Naive B cell (primary cell): ENCODE results near the gene ZNF516. TPM values are rescaled to one million over a fixed set of nuclear protein-coding genes. Genes with fewer than 3 reads are reported as not detected.

ENCODE experiments used
- ATAC-seq, 2 donors: fragments of 150-1000 bp; cut with Tn5 transposase; 2 replicates each; pipeline ENCODE4 v1.10.0; 2021; ENCODE audit warnings: low read depth in 2 of 2, mild to moderate bottlenecking in 2 of 2, moderate library complexity in 2 of 2
- DNase-seq: peaks from one replicate; pipeline ENCODE4 v3.0.0; 2022
- H3K27ac Mint-ChIP-seq, 6 donors: one replicate each; pipeline ENCODE4 v1.8.0; 2020 to 2022; ENCODE audit warnings: mild to moderate bottlenecking in 6 of 6, mixed read lengths in 6 of 6, moderate library complexity in 5 of 6, inconsistent platforms in 2 of 6
- H3K27me3 Mint-ChIP-seq, 3 donors: one replicate each; pipeline ENCODE4 v1.8.0; 2021 to 2022; ENCODE audit warnings: mixed read lengths in 3 of 3, mild to moderate bottlenecking in 1 of 3
- H3K36me3 Mint-ChIP-seq, 2 donors: one replicate each; pipeline ENCODE4 v1.8.0; 2020 to 2022; ENCODE audit warnings: mixed read lengths in 2 of 2, inconsistent platforms in 1 of 2, mild to moderate bottlenecking in 1 of 2
- H3K4me1 Mint-ChIP-seq, 3 donors: one replicate each; pipeline ENCODE4 v1.8.0; 2020 to 2022; ENCODE audit warnings: mixed read lengths in 3 of 3, inconsistent platforms in 1 of 3, mild to moderate bottlenecking in 1 of 3, moderate library complexity in 1 of 3
- H3K4me3 Mint-ChIP-seq, 8 donors: one replicate each; pipeline ENCODE4 v1.8.0; 2020 to 2022; ENCODE audit warnings: mild to moderate bottlenecking in 8 of 8, mixed read lengths in 8 of 8, moderate library complexity in 8 of 8, inconsistent platforms in 2 of 8
- H3K9me3 Mint-ChIP-seq, 7 donors: one replicate each; pipeline ENCODE4 v1.8.0; 2020 to 2022; ENCODE audit warnings: mixed read lengths in 7 of 7, mild to moderate bottlenecking in 5 of 7, inconsistent platforms in 2 of 7, moderate library complexity in 1 of 7
- polyA plus RNA-seq, 6 donors: library from polyadenylated mRNA; unstranded; fragments of 300-500 nt; fragmentation: Illumina TruSeq; gene quantifications; one replicate each; pipeline ENCODE4 v1.2.3, GENCODE V29; 2021; ENCODE audit warnings: low read depth in 6 of 6

The ZNF516 gene
- polyA plus RNA-seq, 6 donors from 2014 or later: 1.7 to 7.5 (median 4.8) TPM

DNA sequence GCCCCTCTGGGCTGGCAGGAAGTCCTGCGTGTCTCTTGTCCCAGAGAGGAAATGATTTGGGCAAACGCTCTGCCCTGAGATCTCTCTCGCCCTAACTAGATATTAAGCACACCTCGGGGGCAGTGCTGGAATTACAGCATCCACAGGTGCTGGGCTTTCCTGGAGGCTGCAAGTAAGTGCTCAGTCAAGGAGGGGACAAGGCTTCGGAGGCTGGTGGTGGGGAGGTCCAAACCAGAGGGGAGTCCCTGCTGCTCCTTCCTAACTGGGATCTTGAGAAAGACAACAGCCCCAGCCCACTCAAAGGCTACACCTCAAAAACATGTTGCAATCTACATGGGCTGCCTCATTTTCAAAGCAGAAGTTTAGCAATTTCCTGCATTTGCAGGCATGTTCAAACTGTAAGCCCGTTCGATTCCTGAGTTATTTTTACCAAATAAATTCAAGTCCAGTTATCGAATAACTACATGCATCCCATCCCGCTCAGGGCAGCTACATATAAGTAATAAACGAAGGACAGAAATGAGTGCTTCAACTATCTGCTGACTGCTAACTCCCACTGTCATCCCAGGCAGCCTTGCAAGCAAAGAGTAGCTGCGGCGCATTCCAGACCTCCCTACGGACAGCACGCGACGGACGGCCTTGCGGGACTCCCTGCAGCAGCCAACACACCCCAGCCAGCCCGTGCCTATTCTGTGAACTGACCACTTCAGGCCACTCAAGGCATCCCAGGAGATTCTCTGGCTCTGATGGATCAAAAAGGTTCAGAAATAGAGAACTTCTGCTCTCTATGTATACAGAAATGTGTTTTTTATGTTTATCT, 27.5 kb downstream of the ZNF516 start:
- Mint-ChIP-seq H3K27me3 (no peaks in the 10 kb centered on the region), H3K27ac (peak overlapping the region in 5 of 6 donors; percentile 27 to 92 (median 74)), H3K4me3 (peak overlapping the region; percentile 60 to 90 (median 81)), H3K4me1 (peaks cover 28 to 52% (median 47%) of the 10 kb centered on the region in 3 donors), H3K36me3 (peaks cover 0 to 6% of the 10 kb centered on the region in 2 donors), H3K9me3 (no peaks in the 10 kb centered on the region)
- ATAC-seq (peak; percentile 41 to 49), DNase-seq (no peak)

DNA sequence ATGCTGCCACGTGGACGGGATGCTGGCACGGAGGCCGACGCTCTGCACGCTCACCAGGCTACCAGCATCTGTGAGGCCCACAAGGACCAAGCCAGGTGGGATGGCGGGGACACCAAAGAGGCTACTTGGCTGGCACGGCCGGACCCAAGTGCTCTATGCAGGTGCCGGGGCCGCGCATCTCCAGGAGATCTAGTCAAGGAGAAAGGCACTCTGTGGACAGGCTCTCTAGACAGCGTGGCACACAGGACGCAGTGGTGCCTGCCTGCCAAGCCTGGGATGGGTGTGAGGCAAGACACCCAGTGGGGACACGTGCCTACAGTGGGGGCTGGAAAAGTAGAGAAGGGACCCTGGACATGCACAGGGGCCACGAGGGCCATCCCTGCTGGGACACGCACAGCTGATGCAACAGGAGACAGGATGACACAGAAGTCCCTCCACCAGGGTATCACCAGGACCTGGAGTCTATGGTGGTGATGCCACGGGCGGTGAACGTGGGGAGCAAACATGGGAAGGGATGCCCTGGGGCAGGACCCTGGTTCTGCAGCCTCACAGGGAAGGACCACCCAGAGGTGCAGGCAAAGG, 28.5 kb downstream of the ZNF516 start:
- H3K36me3 Mint-ChIP-seq: peaks cover 0 to 12% of the 10 kb centered on the region in 2 donors
- H3K9me3 Mint-ChIP-seq: no peaks in the 10 kb centered on the region
- DNase-seq: no peak
- H3K4me1 Mint-ChIP-seq: peaks cover 21 to 46% (median 43%) of the 10 kb centered on the region in 3 donors
- H3K4me3 Mint-ChIP-seq: peak overlapping the region in 7 of 8 donors; percentile 60 to 80 (median 67)
- H3K27ac Mint-ChIP-seq: peak overlapping the region in 3 of 6 donors; percentile 27 to 80 (median 62)
- no peaks in the 10 kb centered on the region for H3K27me3 Mint-ChIP-seq
- ATAC-seq: no peak

DNA sequence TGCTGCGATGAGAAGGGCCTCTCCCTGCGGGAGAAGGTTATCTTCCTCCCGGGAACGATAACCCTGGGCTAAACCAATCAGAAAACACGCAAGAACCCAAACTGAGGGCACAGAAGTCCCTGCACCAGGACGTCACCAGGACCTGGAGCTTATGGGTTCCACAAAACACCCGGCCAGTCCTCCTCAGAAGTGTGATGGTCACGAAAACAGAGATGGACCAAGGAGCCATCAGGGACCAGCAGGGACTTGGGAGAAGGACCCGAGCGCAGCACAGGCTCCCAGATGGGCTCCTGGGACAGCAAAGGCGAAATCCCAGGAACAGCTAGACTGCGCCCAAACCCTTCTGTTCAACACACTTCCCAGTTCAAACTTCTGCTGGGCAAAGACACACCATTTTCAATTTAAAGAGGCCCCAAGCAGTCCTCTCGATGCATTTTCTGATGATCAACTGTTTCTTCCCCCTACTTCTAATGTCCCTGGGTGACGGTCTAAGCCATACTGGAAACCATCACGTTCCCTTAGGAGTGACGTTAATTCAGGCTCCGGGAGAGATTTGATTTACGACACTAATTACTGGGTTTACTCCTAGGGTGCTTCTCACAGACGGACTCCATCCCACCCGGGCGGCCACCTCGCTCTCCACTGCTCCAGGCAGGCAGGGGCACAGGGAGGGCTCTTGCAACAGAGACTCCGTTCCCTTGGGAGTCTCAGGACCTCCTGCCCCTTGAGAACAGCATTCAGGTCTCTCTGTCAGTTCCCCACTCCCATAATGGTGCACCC, 29.2 kb downstream of the ZNF516 start:
- ATAC-seq: no peak
- Mint-ChIP-seq H3K4me1 (peaks cover 21 to 46% (median 39%) of the 10 kb centered on the region in 3 donors), H3K36me3 (peaks cover 0 to 6% of the 10 kb centered on the region in 2 donors), H3K9me3 (no peaks in the 10 kb centered on the region), H3K27ac (peak overlapping the region in 4 of 6 donors; percentile 62 to 80 (median 78)), H3K27me3 (no peaks in the 10 kb centered on the region), H3K4me3 (peak overlapping the region in 3 of 8 donors; percentile 36 to 73 (median 43))
- no peak for DNase-seq

DNA sequence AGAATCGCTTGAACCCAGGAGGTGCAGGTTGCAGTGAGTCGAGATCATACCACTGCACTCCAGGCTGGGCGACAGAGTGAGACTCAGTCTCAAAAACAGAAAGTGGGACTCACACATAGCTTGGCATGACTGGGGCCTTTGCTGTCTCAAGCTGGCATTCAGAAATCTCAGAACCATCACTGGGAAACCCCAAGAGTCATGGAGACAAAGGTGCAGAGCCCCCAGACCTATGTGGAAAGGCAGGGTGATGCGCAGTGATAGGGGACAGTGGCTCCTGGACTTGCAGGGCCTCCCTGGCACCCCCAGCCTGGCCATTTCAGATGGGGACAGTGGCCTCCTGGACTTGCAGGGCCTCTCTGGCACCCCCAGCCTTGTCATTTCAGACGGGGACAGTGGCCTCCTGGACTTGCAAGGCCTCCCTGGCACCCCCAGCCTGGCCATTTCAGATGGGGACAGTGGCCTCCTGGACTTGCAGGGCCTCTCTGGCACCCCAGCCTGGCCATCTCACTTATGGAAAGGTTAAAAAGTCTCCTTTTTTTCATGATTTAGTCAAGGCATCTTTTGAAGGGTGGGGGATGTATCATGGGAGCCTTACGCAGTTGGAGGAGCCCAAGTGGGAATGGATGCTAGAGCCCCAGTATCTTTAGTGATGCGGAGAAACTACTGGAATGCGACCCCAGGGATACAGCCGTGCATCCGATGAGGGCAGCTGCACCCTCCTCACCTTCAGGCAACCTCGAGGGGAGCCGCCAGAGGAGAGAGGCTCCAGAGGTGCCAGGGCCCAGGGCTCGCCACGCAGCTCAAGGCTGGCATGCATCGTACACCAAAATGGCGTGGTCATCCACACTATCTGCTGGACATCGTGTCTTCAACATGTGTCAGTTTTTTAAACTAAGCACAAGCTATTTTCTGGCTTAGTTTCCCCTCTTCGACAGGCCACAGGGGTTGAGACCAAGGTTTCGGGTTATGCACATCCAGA, 30.5 kb downstream of the ZNF516 start:
- ATAC-seq (no peak), DNase-seq (no peak)
- H3K4me1 Mint-ChIP-seq: peaks cover 21 to 46% (median 39%) of the 10 kb centered on the region in 3 donors
- no peak overlapping the region for H3K4me3 Mint-ChIP-seq
- H3K27me3 Mint-ChIP-seq: no peaks in the 10 kb centered on the region
- no peak overlapping the region for H3K27ac Mint-ChIP-seq
- H3K36me3 Mint-ChIP-seq: peaks cover 0 to 11% of the 10 kb centered on the region in 2 donors
- no peaks in the 10 kb centered on the region for H3K9me3 Mint-ChIP-seq

DNA sequence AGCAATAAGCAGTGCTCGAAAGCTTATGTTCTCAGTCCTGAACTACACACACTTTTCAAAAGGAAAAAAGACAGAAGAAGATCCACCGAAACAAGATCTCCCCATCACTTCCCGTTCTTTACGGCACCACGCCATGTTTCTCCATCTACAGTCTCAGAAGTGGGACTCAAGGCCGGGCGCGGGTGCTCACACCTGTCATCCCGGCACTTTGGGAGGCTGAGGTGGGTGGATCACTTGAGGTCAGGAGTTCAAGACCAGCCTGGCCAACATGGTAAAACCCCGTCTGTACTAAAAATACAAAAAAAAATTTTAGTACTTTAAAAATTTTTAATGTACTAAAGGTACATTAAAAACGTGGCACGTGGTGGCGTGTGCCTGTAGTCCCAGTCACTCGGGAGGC, 31.2 kb downstream of the ZNF516 start:
- DNase-seq (no peak), ATAC-seq (no peak)
- H3K27me3 Mint-ChIP-seq: no peaks in the 10 kb centered on the region
- no peak overlapping the region for H3K4me3 Mint-ChIP-seq
- peaks cover 0 to 11% of the 10 kb centered on the region in 2 donors for H3K36me3 Mint-ChIP-seq
- peaks cover 20 to 44% (median 38%) of the 10 kb centered on the region in 3 donors for H3K4me1 Mint-ChIP-seq
- H3K9me3 Mint-ChIP-seq: no peaks in the 10 kb centered on the region
- no peak overlapping the region for H3K27ac Mint-ChIP-seq

DNA sequence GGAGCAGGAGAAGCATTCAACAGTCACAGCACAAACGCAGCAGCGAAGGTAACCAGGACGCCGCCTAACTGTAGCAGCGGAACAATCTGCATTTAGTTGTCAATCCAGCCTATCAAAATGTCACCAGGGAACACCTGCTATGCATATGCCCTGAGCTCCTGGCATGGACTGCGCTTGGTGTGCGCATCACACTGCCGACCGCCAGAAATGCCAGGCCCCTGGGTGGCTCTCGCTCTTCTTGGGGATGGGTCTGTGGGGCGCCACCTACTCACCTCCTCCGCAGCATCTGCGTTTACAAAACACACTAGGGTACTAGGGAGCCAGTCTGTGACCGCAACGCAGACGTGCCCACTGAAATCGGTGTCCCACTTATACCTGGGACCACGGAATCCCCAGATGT, 31.7 kb downstream of the ZNF516 start:
- Mint-ChIP-seq H3K36me3 (peaks cover 0 to 11% of the 10 kb centered on the region in 2 donors), H3K4me1 (peaks cover 19 to 38% (median 37%) of the 10 kb centered on the region in 3 donors), H3K9me3 (no peaks in the 10 kb centered on the region), H3K27me3 (no peaks in the 10 kb centered on the region), H3K27ac (peak overlapping the region in 1 of 6 donors; percentile 84), H3K4me3 (no peak overlapping the region)
- ATAC-seq: no peak
- DNase-seq: no peak

DNA sequence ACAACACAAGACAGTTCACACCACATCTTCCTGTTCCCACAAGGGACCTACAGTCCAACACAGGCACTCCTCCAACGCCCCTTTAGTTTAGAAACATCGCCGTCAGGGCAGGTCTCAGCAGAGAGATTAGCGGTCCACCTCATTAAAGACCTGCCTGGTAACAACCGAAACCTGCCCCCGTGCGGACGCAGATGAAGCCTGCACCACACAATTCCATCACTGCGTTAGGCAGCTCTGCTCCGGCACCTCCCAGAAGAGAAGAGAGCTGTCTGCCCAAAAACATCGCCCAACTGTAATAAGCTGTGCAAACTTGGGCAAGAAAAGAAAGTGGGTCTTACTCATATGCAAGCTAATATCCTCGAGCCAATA, 32.7 kb downstream of the ZNF516 start:
- Mint-ChIP-seq H3K27me3 (no peaks in the 10 kb centered on the region), H3K36me3 (peaks cover 0 to 11% of the 10 kb centered on the region in 2 donors), H3K27ac (peak overlapping the region in 1 of 6 donors; percentile 4), H3K4me3 (no peak overlapping the region), H3K4me1 (peaks cover 12 to 34% (median 28%) of the 10 kb centered on the region in 3 donors), H3K9me3 (no peaks in the 10 kb centered on the region)
- DNase-seq (no peak), ATAC-seq (no peak)

DNA sequence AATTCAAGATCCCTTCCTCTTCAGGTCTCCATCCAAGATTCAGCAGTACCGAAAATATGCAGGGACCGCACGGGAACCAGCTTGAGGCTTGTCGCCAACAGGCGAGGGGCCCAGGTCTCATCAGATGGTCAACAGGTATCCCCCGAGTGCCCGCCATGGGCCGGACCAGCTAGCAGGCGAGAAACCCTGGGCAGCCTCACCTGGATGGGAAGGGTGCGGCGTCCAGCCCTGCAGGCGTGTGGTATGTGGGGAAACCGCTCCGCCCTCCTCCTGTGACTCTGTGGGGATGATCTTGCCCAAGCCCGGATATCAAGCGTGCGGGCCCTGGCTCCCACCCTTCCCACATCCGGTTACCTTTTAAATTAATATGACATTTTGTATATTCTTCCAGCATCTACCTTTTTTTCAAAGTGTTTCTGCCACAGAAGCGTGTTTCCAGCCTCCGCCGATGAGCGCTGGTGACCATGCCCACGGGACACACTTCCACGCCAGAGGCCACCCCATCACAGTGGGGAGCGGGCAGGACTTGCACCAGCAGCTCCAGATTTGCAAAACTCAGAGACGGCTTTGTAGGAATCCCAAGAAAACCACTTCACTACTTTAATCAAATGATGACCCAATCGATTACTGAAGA, 33.2 kb downstream of the ZNF516 start:
- ATAC-seq (no peak), DNase-seq (no peak)
- Mint-ChIP-seq H3K4me3 (no peak overlapping the region), H3K27me3 (no peaks in the 10 kb centered on the region), H3K9me3 (no peaks in the 10 kb centered on the region), H3K27ac (peak overlapping the region in 1 of 6 donors; percentile 4), H3K4me1 (peaks cover 10 to 35% (median 24%) of the 10 kb centered on the region in 3 donors), H3K36me3 (peaks cover 0 to 11% of the 10 kb centered on the region in 2 donors)

DNA sequence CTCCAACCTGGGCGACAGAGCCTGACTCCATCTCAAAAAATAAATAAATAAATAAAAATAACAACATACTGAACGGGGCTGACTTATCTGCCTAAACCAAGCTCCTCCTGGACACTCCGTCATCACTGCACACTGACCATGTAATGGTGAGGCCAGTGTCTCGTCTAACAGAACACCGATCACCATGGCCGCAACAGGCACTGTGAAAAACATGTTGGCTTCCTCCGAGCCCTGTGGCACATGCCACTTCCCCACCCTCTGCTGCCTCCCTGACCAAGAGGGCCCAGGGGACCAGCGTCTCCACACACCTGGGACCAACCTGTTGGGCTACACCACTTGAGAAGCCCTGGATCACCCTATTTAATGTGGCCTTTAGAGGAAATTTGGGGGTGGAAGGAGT, 33.9 kb downstream of the ZNF516 start:
- no peaks in the 10 kb centered on the region for H3K27me3 Mint-ChIP-seq

DNA sequence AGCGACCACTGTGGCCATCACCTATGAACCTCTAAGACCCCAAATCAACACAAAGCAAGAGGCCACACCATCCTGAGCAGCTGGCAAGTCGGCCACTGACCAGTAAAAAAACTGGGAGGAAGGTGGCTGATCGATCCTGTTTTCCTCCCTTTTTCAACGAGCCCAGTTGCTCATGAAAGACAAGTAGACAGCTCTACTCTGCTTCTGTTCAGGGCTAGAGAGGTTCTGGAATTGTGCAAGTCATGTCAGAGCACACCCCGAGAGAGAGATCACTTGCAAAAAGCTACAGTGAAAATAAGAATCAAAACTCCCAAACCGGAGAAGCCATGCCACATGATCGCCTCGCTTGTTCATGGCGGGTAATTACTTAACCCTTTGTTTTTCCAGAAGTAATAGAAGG, 34.6 kb downstream of the ZNF516 start:
- no peak overlapping the region for H3K4me3 Mint-ChIP-seq
- H3K27ac Mint-ChIP-seq: no peak overlapping the region
- H3K36me3 Mint-ChIP-seq: peaks cover 0 to 11% of the 10 kb centered on the region in 2 donors
- no peaks in the 10 kb centered on the region for H3K9me3 Mint-ChIP-seq
- no peaks in the 10 kb centered on the region for H3K27me3 Mint-ChIP-seq
- DNase-seq (no peak), ATAC-seq (no peak)
- H3K4me1 Mint-ChIP-seq: peaks cover 11 to 38% (median 18%) of the 10 kb centered on the region in 3 donors

More for the DNA sequence above, 33.9 kb downstream of the ZNF516 start:
- peaks cover 0 to 11% of the 10 kb centered on the region in 2 donors for H3K36me3 Mint-ChIP-seq
- H3K4me3 Mint-ChIP-seq: no peak overlapping the region
- no peak for DNase-seq
- H3K4me1 Mint-ChIP-seq: peaks cover 5 to 36% (median 17%) of the 10 kb centered on the region in 3 donors
- peak overlapping the region in 1 of 6 donors; percentile 59 for H3K27ac Mint-ChIP-seq
- ATAC-seq: no peak
- H3K9me3 Mint-ChIP-seq: no peaks in the 10 kb centered on the region

DNA sequence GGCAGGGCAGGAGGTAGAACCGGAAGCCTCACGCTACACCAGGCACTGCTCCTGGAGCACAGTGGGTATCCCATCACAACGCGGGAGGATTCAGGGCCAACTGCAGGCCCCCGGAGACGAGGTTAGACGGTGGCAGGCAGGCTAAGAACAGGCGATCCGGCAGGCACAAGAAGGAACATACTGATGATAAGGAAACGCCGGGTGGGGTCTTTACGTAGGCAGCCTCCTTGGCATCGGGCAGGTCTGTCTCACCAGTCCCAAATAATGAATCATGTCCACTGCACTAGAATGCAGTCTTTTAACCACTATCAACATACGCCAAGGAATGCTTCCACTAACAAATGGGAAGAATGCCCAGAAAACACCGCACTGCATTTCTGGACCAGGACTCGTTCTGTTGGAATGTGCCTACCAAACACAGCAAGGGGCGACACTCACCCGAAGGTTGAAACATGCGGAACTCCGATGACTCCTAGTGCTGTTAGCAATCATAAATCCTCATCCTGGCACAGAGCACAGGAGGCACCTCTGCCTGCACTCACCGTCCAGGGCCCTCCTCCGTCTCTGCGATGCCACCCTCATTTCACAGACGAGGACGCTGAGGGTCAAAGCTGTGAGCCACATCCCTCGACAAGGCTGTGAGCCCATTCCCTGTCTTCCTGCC, 35.2 kb downstream of the ZNF516 start:
- no peak for DNase-seq

DNA sequence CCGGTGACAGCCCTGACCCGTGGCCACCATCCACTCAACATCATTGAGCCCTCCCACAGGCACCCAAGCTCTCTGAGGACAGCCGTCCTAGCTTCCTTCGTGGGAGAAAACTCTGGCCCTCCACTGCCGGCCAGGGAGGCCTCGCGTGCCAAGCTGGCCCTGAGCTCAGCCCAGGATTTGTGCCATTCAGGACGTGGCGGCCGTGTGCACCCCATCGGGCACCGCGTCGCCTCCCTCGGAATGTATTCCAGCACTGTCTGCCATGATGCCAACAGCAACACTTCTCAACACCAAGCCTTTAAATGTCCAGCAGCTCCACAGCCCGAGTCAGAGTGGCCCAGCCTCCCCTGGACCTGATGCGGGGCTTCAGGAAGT, 35.7 kb downstream of the ZNF516 start:
- DNase-seq (no peak), ATAC-seq (no peak)
- H3K27ac Mint-ChIP-seq: no peak overlapping the region
- no peaks in the 10 kb centered on the region for H3K27me3 Mint-ChIP-seq
- no peaks in the 10 kb centered on the region for H3K9me3 Mint-ChIP-seq
- no peak overlapping the region for H3K4me3 Mint-ChIP-seq
- H3K4me1 Mint-ChIP-seq: peaks cover 11 to 39% (median 20%) of the 10 kb centered on the region in 3 donors
- peaks cover 0 to 11% of the 10 kb centered on the region in 2 donors for H3K36me3 Mint-ChIP-seq

More for the DNA sequence above, 35.2 kb downstream of the ZNF516 start:
- H3K27ac Mint-ChIP-seq: peak overlapping the region in 1 of 6 donors; percentile 87
- H3K36me3 Mint-ChIP-seq: peaks cover 0 to 11% of the 10 kb centered on the region in 2 donors
- H3K4me3 Mint-ChIP-seq: no peak overlapping the region
- no peaks in the 10 kb centered on the region for H3K27me3 Mint-ChIP-seq
- H3K9me3 Mint-ChIP-seq: no peaks in the 10 kb centered on the region
- H3K4me1 Mint-ChIP-seq: peaks cover 11 to 39% (median 20%) of the 10 kb centered on the region in 3 donors
- ATAC-seq: no peak
